ENCODE measurements around the gene NRIP1. TPM values are rescaled to one million over a fixed set of nuclear protein-coding genes. Genes with fewer than 3 reads are reported as not detected.
A peak's percentile ranks its signal among the peaks of the same experiment; 100 is the strongest.

The NRIP1 gene
- total RNA-seq, 4 donors from 2014 or later, result 16.1 to 81.9 (median 36.4) TPM

DNA sequence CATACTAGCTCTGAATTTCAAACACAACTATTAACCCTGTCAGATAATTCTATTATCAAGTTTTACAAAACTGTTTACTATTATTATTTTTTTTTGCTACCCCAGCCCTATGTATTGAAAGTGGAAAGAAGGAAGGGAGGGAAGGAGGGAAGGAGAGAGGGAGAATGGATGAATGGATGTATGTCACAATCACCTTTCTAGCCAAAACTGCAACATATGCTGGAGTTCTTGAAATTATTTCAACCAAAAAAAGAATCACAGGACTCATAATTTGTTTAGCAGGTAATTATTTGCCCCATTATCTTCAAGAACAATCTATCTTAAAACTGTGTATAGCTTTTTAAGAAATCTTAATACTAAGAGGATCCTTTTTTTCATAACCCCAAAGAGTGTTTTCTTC lies 5.4 kb downstream of the NRIP1 start:
- Histone ChIP-seq H3K9me3 (no peaks in the 10 kb centered on the region), H3K36me3 (no peaks in the 10 kb centered on the region), H3K4me1 (peaks cover 0 to 12% of the 10 kb centered on the region in 2 donors), H3K4me3 (no peak overlapping the region), H3K27ac (peak overlapping the region in 1 of 2 donors; percentile 58), H3K27me3 (no peaks in the 10 kb centered on the region)
- no peak for DNase-seq
- TF ChIP-seq POLR2A (IDR thresholded peaks at IDR 0.05), result no peak
- TF ChIP-seq CTCF (IDR thresholded peaks at IDR 0.05), result no peak
- intact Hi-C loops (cut with DNase I; ENCODE audit: low total_unique reads), result no loop called here

- H3K36me3 ChIP-seq, result no peaks in the 10 kb centered on the region
- H3K9me3 ChIP-seq, result no peaks in the 10 kb centered on the region
- intact Hi-C loops (cut with DNase I; ENCODE audit: low total_unique reads), result no loop called here
- no peak overlapping the region for H3K4me3 ChIP-seq
- peak overlapping the region in 1 of 2 donors; percentile 58 for H3K27ac ChIP-seq
- no peak for TF ChIP-seq CTCF (IDR thresholded peaks at IDR 0.05)
- no peak for TF ChIP-seq POLR2A (IDR thresholded peaks at IDR 0.05)
- peaks cover 0 to 12% of the 10 kb centered on the region in 2 donors for H3K4me1 ChIP-seq
- no peak for DNase-seq
- H3K27me3 ChIP-seq, result no peaks in the 10 kb centered on the region
Measured at GRCh38 chr21:15058854-15059263, 5.9 kb downstream of the NRIP1 start.

GRCh38 chr21:15057285-15057684 lies 7.5 kb downstream of the NRIP1 start:
- intact Hi-C loops (cut with DNase I; ENCODE audit: low total_unique reads), result no loop called here
- no peaks in the 10 kb centered on the region for H3K9me3 ChIP-seq
- peak overlapping the region in 1 of 2 donors; percentile 58 for H3K27ac ChIP-seq
- H3K4me1 ChIP-seq, result peaks cover 0 to 12% of the 10 kb centered on the region in 2 donors
- no peak for TF ChIP-seq CTCF (IDR thresholded peaks at IDR 0.05)
- TF ChIP-seq POLR2A (IDR thresholded peaks at IDR 0.05), result no peak
- no peak for DNase-seq
- H3K36me3 ChIP-seq, result no peaks in the 10 kb centered on the region
- no peak overlapping the region for H3K4me3 ChIP-seq
- no peaks in the 10 kb centered on the region for H3K27me3 ChIP-seq

- intact Hi-C loops (cut with DNase I; ENCODE audit: low total_unique reads), result no loop called here
- H3K27me3 ChIP-seq, result no peaks in the 10 kb centered on the region
- TF ChIP-seq POLR2A (IDR thresholded peaks at IDR 0.05) (no peak), CTCF (IDR thresholded peaks at IDR 0.05) (no peak)
- DNase-seq, result no peak
- no peak overlapping the region for H3K27ac ChIP-seq
- H3K9me3 ChIP-seq, result no peaks in the 10 kb centered on the region
- peaks cover 0 to 4% of the 10 kb centered on the region in 2 donors for H3K4me1 ChIP-seq
- no peaks in the 10 kb centered on the region for H3K36me3 ChIP-seq
- no peak overlapping the region for H3K4me3 ChIP-seq
Measured at GRCh38 chr21:15054606-15055239, 10.1 kb downstream of the NRIP1 start.

DNA sequence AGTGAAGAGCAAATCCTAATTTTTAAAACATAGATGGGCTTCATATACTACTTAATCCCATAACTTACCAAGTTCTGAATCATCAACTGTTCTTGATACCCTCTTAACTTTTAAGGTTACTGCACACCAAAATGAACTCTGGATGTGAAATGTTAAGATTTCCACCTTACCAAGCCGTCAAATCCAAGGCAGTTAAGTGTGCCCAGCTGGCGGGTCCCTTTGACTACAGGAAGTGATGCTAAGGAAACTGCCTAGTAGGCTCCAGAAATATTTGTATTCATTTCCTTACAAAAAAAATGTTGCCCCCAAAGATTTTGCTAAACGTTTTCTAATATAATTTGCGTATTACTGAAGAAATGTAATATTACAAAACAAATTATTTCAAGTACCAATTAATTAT lies 10.7 kb downstream of the NRIP1 start:
- peaks cover 0 to 4% of the 10 kb centered on the region in 2 donors for H3K4me1 ChIP-seq
- intact Hi-C loops (cut with DNase I; ENCODE audit: low total_unique reads), result no loop called here

More for the DNA sequence above, 10.7 kb downstream of the NRIP1 start:
- TF ChIP-seq POLR2A (IDR thresholded peaks at IDR 0.05) (no peak), CTCF (IDR thresholded peaks at IDR 0.05) (no peak)
- no peaks in the 10 kb centered on the region for H3K27me3 ChIP-seq
- H3K27ac ChIP-seq, result no peak overlapping the region
- DNase-seq, result no peak
- H3K36me3 ChIP-seq, result no peaks in the 10 kb centered on the region
- H3K4me3 ChIP-seq, result no peak overlapping the region
- no peaks in the 10 kb centered on the region for H3K9me3 ChIP-seq

All from uterus (tissue), 4 donors.